GM12878 (cell line): ENCODE measurements around the gene SLC22A6. TPM values are rescaled to one million over a fixed set of nuclear protein-coding genes. Genes with fewer than 3 reads are reported as not detected.

Experiments used
- ATAC-seq: fragments of 200-7000 bp; cut with Tn5 transposase; 3 replicates; pipeline ENCODE4 v1.9.1; 2020; ENCODE audit warnings: mild to moderate bottlenecking, moderate library complexity
- BruUV-seq: library from RNA; stranded (reverse); fragments of 400-500 nt; replicated peaks from 2 replicates; lab custom pipeline; 2021; lab: Mats Ljungman, UMichigan
- CTCF ChIA-PET: fragments of 300-600 bp; sonication (Branson Sonifier 250); formaldehyde crosslinking; extraction: SDS; loops from one replicate; lab custom pipeline; 2021; ENCODE audit warnings: inconsistent platforms; lab: Yijun Ruan, JAX
- POLR2A ChIA-PET: fragments of 350-600 bp; formaldehyde crosslinking; extraction: SDS; loops from one replicate; lab custom pipeline; 2021; ENCODE audit warnings: inconsistent platforms; lab: Charles Lee
- RAD21 ChIA-PET: fragments of 300-600 bp; sonication (Branson Sonifier 250); formaldehyde crosslinking; loops from one replicate; lab custom pipeline; 2023; ENCODE audit warnings: antibody characterized with exemption; ENCODE audit not compliant: unreplicated experiment; lab: Charles Lee
- SMC1A ChIA-PET: fragments of 300-600 bp; sonication (Branson Sonifier 250); formaldehyde crosslinking; loops from one replicate; lab custom pipeline; 2023; ENCODE audit not compliant: unreplicated experiment, uncharacterized antibody; lab: Charles Lee
- DNase-seq: peaks from one replicate; pipeline ENCODE4 v3.0.0-alpha.2; 2011; ENCODE audit warnings: low read depth, low spot score
- FAIRE-seq: peaks from 3 replicates; lab custom pipeline; 2011; peaks lifted over from hg19 to GRCh38; lab: Jason Lieb, UNC
- H2AFZ ChIP-seq: 2 replicates; pipeline ENCODE4 v1.6.0; 2011; ENCODE audit warnings: low read depth, low read length, control low read depth; ENCODE audit not compliant: control insufficient read depth
- H3K27ac ChIP-seq: 2 replicates; pipeline ENCODE4 v1.5.1; 2011; ENCODE audit warnings: control low read depth; ENCODE audit not compliant: control insufficient read depth, insufficient read depth
- H3K27me3 ChIP-seq, 2 experiments: replicated peaks in 1 of 2; 2 replicates each; pipeline versions ENCODE4 v1.6.0 to v1.6.1; 2011; ENCODE audit warnings: low read length in 1 of 2; ENCODE audit not compliant: control insufficient read depth in 2 of 2, insufficient read depth in 2 of 2
- H3K36me3 ChIP-seq, 2 experiments: 2 replicates each; pipeline ENCODE4 v1.5.1; 2011; ENCODE audit warnings: low read length in 1 of 2; ENCODE audit not compliant: control insufficient read depth in 2 of 2, insufficient read depth in 2 of 2
- H3K4me1 ChIP-seq: 2 replicates; pipeline ENCODE4 v1.6.1; 2011; ENCODE audit warnings: mild to moderate bottlenecking, low read length, moderate library complexity, mixed read lengths; ENCODE audit not compliant: control insufficient read depth, insufficient read depth
- H3K4me2 ChIP-seq: 2 replicates; pipeline ENCODE4 v1.6.0; 2011; ENCODE audit warnings: control low read depth; ENCODE audit not compliant: control insufficient read depth, insufficient read depth
- H3K4me3 ChIP-seq: fragments of 200-600 bp; sonication (generic); 2 replicates; pipeline ENCODE4 v1.5.1; 2016
- H3K79me2 ChIP-seq: 2 replicates; pipeline ENCODE4 v1.6.0; 2011; ENCODE audit warnings: low read length; ENCODE audit not compliant: control insufficient read depth, insufficient read depth
- H3K9ac ChIP-seq: 2 replicates; pipeline ENCODE4 v1.8.0; 2011; ENCODE audit warnings: low read length, control low read depth, mixed read lengths; ENCODE audit not compliant: control insufficient read depth, insufficient read depth
- H3K9me3 ChIP-seq: replicated peaks from 3 replicates; pipeline ENCODE4 v1.5.1; 2011; ENCODE audit warnings: mild to moderate bottlenecking, low read length; ENCODE audit not compliant: control insufficient read depth, insufficient read depth
- H4K20me1 ChIP-seq: 2 replicates; pipeline ENCODE4 v1.6.0; 2011; ENCODE audit not compliant: control insufficient read depth, insufficient read depth
- ATF7 ChIP-seq: fragments of 450-650 bp; IDR thresholded peaks from 2 replicates; pipeline ENCODE4 v1.6.1; 2016; ENCODE audit warnings: low read depth, mild to moderate bottlenecking
- CBX3 ChIP-seq: fragments of 200-600 bp; sonication (generic); IDR thresholded peaks from 2 replicates; pipeline ENCODE4 v1.6.1; 2016; ENCODE audit warnings: low read depth, borderline replicate concordance
- EED ChIP-seq: sonication (generic); IDR thresholded peaks from 2 replicates; pipeline ENCODE4 v1.6.1; 2016; ENCODE audit warnings: antibody characterized with exemption, low read depth
- KDM1A ChIP-seq: fragments of 200-600 bp; sonication (generic); IDR thresholded peaks from 2 replicates; pipeline ENCODE4 v1.6.1; 2016; ENCODE audit warnings: borderline replicate concordance
- MEF2A ChIP-seq: IDR thresholded peaks from 2 replicates; pipeline ENCODE4 v1.6.1; 2011; ENCODE audit warnings: low read depth, mild to moderate bottlenecking, low read length, moderate library complexity; ENCODE audit not compliant: insufficient read depth
- NR2C1 ChIP-seq: fragments of 450-650 bp; IDR thresholded peaks from 2 replicates; pipeline ENCODE4 v1.6.1; 2017; ENCODE audit warnings: antibody characterized with exemption, mild to moderate bottlenecking, moderate library complexity
- POLR2A ChIP-seq: IDR thresholded peaks from 2 replicates; pipeline ENCODE4 v1.6.1; 2011; ENCODE audit warnings: low read depth, mild to moderate bottlenecking, low read length
- RBBP5 ChIP-seq: fragments of 200-600 bp; sonication (generic); conservative IDR thresholded peaks from 2 replicates; pipeline ENCODE4 v1.6.1; 2016
- RELB ChIP-seq: fragments of 450-650 bp; IDR thresholded peaks from 2 replicates; pipeline ENCODE4 v1.6.1; 2017; ENCODE audit warnings: low read depth, mild to moderate bottlenecking, moderate library complexity
- REST ChIP-seq: IDR thresholded peaks from 2 replicates; pipeline ENCODE4 v1.6.1; 2012; ENCODE audit warnings: mild to moderate bottlenecking, low read depth, low read length
- TBL1XR1 ChIP-seq: IDR thresholded peaks from 2 replicates; pipeline ENCODE4 v1.6.1; 2012; ENCODE audit warnings: low read depth, low read length, improper control_type of control experiment
- TCF3 ChIP-seq: IDR thresholded peaks from 2 replicates; pipeline ENCODE4 v1.6.1; 2012; ENCODE audit warnings: low read depth, mild to moderate bottlenecking, low read length, borderline replicate concordance; ENCODE audit not compliant: insufficient read depth
- WGBS: methylation state at CpG from one replicate; pipeline ENCODE4 v1.1.6; 2016; ENCODE audit warnings: low lambda C conversion rate; ENCODE audit not compliant: insufficient replicate concordance, insufficient coverage; ENCODE audit errors: missing lambda C conversion rate; 5-methylcytosine and 5-hydroxymethylcytosine counted together
- in situ Hi-C: fragments of 300-500 bp; cut with MboI; formaldehyde crosslinking; loops from 9 replicates; pipeline ENCODE4 v1.14.3; 2018; ENCODE audit warnings: mixed read lengths
- intact Hi-C: fragments of 100-400 bp; cut with micrococcal nuclease; formaldehyde crosslinking; loops from one replicate; pipeline ENCODE4 v1.14.2; 2022; ENCODE audit not compliant: unreplicated experiment
- polyA plus RNA-seq, 11 experiments: library from polyadenylated mRNA; depleted of rRNA in 4 of 11; unstranded in 6 of 11; stranded (reverse) in 5 of 11; fragments of >200 nt; fragmentation: Nextera tagmentation in 4 of 11; fragmentation: Illumina TruSeq in 1 of 11; extraction: Ambion mirVana in 4 of 11; extraction: Trizol in 1 of 11; gene quantifications; 1 replicate in 1 of 11; 2 replicates in 10 of 11; pipeline versions ENCODE4 v1.2.1 to v1.2.3, GENCODE V29; 2011 to 2016; ENCODE audit warnings: inconsistent platforms in 2 of 11, missing spikeins in 2 of 11, low read depth in 1 of 11
- total RNA-seq, 4 experiments: library from RNA; depleted of rRNA in 3 of 4; stranded (reverse); fragments of >200 nt in 3 of 4; fragmentation: Illumina TruSeq in 1 of 4; extraction: Trizol in 1 of 4; gene quantifications; 2 replicates each; pipeline versions ENCODE4 v1.2.1 to v1.2.3, GENCODE V29; 2013 to 2021

Gene SLC22A6
- total and polyA plus RNA-seq, 10 of the 15 experiments (the other 5 are each of a cell fraction or from before 2014, with no cell fraction given), result not detected

DNA sequence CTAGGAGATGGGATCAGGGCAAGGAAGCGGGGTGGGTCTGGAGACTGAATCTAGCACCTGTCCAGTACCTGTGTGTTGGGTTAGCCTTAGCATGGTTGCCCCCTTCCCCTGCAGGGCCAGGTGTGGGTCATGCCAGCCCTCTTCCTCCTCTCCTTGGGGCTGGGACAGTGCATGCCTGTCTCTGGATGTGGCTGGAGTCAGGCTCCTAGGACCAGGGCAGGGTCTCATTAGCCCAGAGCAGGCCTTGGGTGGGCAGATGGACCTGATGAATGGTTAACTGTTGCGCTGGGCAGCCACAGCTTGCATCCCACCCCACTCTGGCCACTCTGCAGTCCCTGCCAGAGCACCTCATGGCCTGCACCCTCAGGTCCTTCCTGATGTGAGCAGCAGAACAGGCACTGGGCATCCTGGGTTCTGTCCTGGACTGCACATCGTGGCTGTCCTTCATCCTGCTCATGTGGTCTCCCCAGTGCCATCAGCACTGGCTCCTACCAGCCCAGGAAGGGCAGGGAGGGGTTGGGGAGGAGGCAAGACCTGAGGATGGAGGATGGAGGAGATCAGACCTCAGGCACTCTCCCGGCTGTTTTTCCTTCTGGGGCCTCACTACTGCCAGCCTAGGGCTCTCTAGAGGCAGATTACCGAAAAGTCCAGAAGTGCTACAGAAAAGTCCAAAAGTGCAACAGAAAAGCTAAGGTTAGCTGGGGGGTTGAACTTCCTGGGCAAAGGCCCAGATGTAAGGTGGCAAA lies 50.8 kb downstream of the SLC22A6 start:
- POLR2A ChIA-PET, result no interaction called here
- no TSS peak for BruUV-seq
- WGBS, result 21% methylated on average over 5 of the region's 5 CpGs
- no peaks in the 10 kb centered on the region for H3K9me3 ChIP-seq
- H3K9ac ChIP-seq, result no peak overlapping the region
- H2AFZ ChIP-seq, result no peak overlapping the region
- ATAC-seq, result no peak
- in situ Hi-C loops (no loop called here), intact Hi-C loops (no loop called here)
- FAIRE-seq, result no peak
- H3K4me1 ChIP-seq, result no peaks in the 10 kb centered on the region
- no peaks in the 10 kb centered on the region for H4K20me1 ChIP-seq
- SMC1A ChIA-PET, result no interaction called here
- no peak overlapping the region for H3K4me3 ChIP-seq
- H3K27ac ChIP-seq, result no peak overlapping the region
- no peak overlapping the region for H3K4me2 ChIP-seq
- H3K36me3 ChIP-seq, result no peaks in the 10 kb centered on the region
- CTCF ChIA-PET, result no interaction called here
- H3K27me3 ChIP-seq, result peaks cover 2 to 3% of the 10 kb centered on the region in 2 experiments; a peak in 3 of 4 replicates
- no peaks in the 10 kb centered on the region for H3K79me2 ChIP-seq
- no peak for DNase-seq
- RAD21 ChIA-PET, result no interaction called here
- TF ChIP-seq REST, result no peak
- no peak for TF ChIP-seq MEF2A
- TF ChIP-seq POLR2A, result no peak
- TF ChIP-seq NR2C1, result no peak
- no peak for TF ChIP-seq RBBP5
- TF ChIP-seq RELB, result no peak
- no peak for TF ChIP-seq ATF7
- no peak for TF ChIP-seq TCF3
- TF ChIP-seq KDM1A, result no peak
- no peak for TF ChIP-seq TBL1XR1
- no peak for TF ChIP-seq CBX3
- TF ChIP-seq EED, result no peak
- TF ChIP-seq, all 136 proteins: peak for 0
